Activated CD8-positive, alpha-beta T cell treated with anti-CD3 and anti-CD28 coated beads, Interleukin-2, amount 10 ng/mL, durations not matched to agents 7 days and 5 days (primary cell): ENCODE measurements around the gene VIPR2. TPM values are rescaled to one million over a fixed set of nuclear protein-coding genes. Genes with fewer than 3 reads are reported as not detected.

Experiments
- ATAC-seq: fragments of 150-1000 bp; cut with Tn5 transposase; one replicate; pipeline ENCODE4 v1.10.0; 2021; ENCODE audit warnings: moderate library complexity
- CTCF ChIA-PET: fragments of 350-600 bp; sonication (Branson Sonifier 250); formaldehyde crosslinking; loops from one replicate; lab custom pipeline; 2021; ENCODE audit warnings: antibody characterized with exemption; lab: Charles Lee
- POLR2A ChIA-PET: fragments of 350-600 bp; sonication (Branson Sonifier 250); formaldehyde crosslinking; loops from one replicate; lab custom pipeline; 2021; ENCODE audit warnings: antibody characterized with exemption; lab: Charles Lee
- DNase-seq: peaks from one replicate; pipeline ENCODE4 v3.0.0-alpha.2; 2020
- H3K27ac Mint-ChIP-seq: one replicate; pipeline ENCODE4 v1.8.0; 2021; ENCODE audit warnings: mild to moderate bottlenecking, mixed read lengths
- H3K27me3 Mint-ChIP-seq: one replicate; pipeline ENCODE4 v1.8.0; 2021; ENCODE audit warnings: low read depth, mixed read lengths
- H3K36me3 Mint-ChIP-seq: one replicate; pipeline ENCODE4 v1.8.0; 2021; ENCODE audit warnings: low read depth, mixed read lengths
- H3K4me1 Mint-ChIP-seq: one replicate; pipeline ENCODE4 v1.8.0; 2021; ENCODE audit warnings: low read depth, mixed read lengths
- H3K4me3 Mint-ChIP-seq: one replicate; pipeline ENCODE4 v1.8.0; 2021; ENCODE audit warnings: mild to moderate bottlenecking, mixed read lengths
- H3K9me3 Mint-ChIP-seq: one replicate; pipeline ENCODE4 v1.8.0; 2022; ENCODE audit warnings: mixed read lengths; ENCODE audit not compliant: insufficient read depth
- total RNA-seq, 2 experiments: library from RNA; stranded (reverse); gene quantifications; one replicate each; pipeline ENCODE4 v1.2.3, GENCODE V29; 2021

Gene VIPR2
- total RNA-seq, 2 experiments from 2014 or later = not detected

DNA sequence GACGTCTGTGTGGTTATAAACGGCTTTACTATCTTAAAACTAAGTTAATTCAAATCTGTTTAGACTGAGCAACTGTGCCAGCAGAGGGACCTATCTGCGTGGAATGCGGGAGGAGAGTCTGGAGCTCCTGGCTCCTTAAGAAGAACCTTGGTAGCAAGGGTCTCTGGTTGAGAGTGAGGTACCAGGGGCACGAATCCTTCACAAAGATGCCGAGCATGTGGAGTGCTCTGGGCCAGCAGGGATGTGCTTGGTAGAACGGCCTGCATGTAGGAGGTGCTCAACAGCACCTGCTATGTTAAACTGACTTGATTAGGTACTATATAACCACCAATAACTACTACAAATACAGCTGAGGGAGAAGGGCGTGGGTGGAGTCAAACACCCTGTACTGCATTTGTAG lies 102.6 kb downstream of the VIPR2 start:
- ATAC-seq (no peak), DNase-seq (no peak)
- peaks cover 2% of the 10 kb centered on the region for H3K27me3 Mint-ChIP-seq
- no peaks in the 10 kb centered on the region for H3K36me3 Mint-ChIP-seq
- no peaks in the 10 kb centered on the region for H3K4me1 Mint-ChIP-seq
- CTCF ChIA-PET = no interaction called here
- no peaks in the 10 kb centered on the region for H3K9me3 Mint-ChIP-seq
- POLR2A ChIA-PET = no interaction called here
- no peak overlapping the region for H3K4me3 Mint-ChIP-seq
- H3K27ac Mint-ChIP-seq = no peak overlapping the region

DNA sequence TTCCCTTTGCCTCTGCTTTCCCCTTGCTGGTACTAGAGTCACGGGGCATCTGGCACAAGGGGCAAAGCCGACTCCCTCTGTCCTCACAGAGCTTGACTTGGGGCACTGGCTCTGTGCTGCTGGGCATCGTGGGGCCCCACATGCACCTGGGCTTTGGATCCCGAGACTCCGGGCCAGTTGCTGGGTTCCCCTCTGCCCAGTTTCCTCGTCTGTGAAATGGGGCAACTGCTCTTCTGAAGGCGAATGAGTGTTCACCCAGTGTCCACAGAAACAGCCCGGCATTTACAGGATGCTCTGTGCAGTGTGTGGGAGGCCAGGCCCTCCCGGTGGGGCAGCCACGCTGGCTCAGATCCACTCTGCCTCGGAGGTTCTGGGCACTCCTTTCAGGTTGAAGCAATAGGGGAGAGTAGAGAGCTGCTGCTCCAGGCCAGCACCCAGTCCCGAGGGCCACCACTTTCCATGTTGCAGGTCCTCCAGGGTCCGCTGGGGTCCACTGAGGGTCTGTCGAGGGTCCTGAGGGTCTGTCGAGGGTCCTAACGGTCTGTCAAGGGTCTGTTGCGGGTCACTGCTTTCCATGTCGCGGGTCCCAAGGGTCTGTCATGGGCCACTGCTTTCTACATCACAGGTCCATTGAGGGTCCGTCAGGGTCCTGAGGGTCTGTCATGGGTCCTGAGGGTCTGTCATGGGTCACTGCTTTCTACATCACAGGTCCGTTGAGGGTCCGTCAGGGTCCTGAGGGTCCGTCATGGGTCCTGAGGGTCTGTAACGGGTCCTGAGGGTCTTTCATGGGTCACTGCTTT lies 103.6 kb downstream of the VIPR2 start:
- Mint-ChIP-seq H3K4me1 (no peaks in the 10 kb centered on the region), H3K4me3 (no peak overlapping the region), H3K27ac (no peak overlapping the region), H3K36me3 (no peaks in the 10 kb centered on the region), H3K27me3 (peaks cover 2% of the 10 kb centered on the region), H3K9me3 (no peaks in the 10 kb centered on the region)
- ChIA-PET POLR2A (no interaction called here), CTCF (no interaction called here)
- ATAC-seq = no peak
- DNase-seq = no peak

DNA sequence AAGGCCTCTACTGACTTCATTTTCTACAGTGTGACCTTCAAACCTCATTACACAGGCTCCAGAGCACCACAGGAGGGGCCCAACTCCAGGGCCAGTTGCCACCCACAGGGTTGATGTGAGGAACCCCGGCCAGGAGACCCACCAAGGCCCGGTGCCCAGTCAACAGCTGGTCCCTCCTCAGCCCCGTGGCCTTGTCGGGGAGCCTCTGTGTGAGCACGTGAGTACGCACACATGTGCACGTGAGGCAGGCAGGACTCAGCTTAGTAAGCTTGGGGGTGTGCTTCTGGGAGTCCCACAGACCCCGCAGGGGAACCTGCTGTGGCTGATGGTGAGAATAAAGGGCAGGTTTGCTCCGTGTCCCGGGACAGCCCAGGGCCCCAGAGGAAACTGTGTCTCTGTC lies 104.5 kb downstream of the VIPR2 start:
- DNase-seq (no peak), ATAC-seq (no peak)
- H3K9me3 Mint-ChIP-seq = no peaks in the 10 kb centered on the region
- ChIA-PET CTCF (no interaction called here), POLR2A (no interaction called here)
- peaks cover 2% of the 10 kb centered on the region for H3K27me3 Mint-ChIP-seq
- H3K36me3 Mint-ChIP-seq = no peaks in the 10 kb centered on the region
- H3K4me3 Mint-ChIP-seq = no peak overlapping the region
- no peaks in the 10 kb centered on the region for H3K4me1 Mint-ChIP-seq
- no peak overlapping the region for H3K27ac Mint-ChIP-seq

DNA sequence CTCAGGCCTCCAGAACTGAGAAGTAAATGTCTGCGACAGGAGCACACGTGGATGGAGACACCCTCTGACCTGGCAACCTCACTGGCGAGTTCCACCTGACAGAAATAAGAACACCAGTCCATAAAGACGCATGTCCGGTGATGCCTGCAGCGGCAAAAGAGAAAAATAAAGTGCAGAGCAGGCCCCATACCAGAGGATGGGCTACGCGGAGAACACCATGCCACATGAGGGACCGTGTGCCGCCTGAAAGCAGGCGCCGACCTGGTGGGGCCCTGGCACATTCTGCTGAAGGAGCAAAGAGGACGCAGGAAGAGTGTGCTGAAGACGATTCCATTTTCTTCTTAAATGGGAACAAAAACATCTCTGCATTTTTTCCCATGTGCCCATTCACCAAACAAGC lies 105.0 kb downstream of the VIPR2 start:
- ChIA-PET CTCF (no interaction called here), POLR2A (no interaction called here)
- H3K36me3 Mint-ChIP-seq = no peaks in the 10 kb centered on the region
- peaks cover 2% of the 10 kb centered on the region for H3K27me3 Mint-ChIP-seq
- ATAC-seq = no peak
- no peak overlapping the region for H3K4me3 Mint-ChIP-seq
- H3K27ac Mint-ChIP-seq = no peak overlapping the region
- no peaks in the 10 kb centered on the region for H3K4me1 Mint-ChIP-seq
- no peaks in the 10 kb centered on the region for H3K9me3 Mint-ChIP-seq
- no peak for DNase-seq

DNA sequence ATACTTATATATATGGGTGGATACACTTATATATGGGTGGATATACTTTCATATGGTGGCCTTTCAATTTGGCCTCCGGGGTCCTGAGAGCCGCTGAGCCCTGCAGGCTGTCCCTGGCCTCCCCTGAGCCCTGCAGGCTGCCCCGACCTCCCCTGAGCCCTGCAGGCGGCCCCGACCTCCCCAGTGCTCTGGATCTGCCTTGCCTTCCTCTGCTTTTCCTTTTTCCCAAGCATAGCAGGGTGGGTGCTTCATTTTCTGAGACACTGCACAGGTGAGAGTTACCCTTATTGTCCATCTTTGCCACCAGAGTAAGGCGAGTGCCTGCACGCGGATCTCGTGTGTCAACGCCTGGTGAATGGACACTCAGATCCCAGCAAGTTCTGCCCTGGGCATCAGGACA lies 106.6 kb downstream of the VIPR2 start:
- no peak overlapping the region for H3K27ac Mint-ChIP-seq
- ATAC-seq (no peak), DNase-seq (no peak)
- POLR2A ChIA-PET = no interaction called here
- no peaks in the 10 kb centered on the region for H3K9me3 Mint-ChIP-seq
- CTCF ChIA-PET = no interaction called here
- no peak overlapping the region for H3K4me3 Mint-ChIP-seq
- no peaks in the 10 kb centered on the region for H3K36me3 Mint-ChIP-seq
- H3K27me3 Mint-ChIP-seq = no peaks in the 10 kb centered on the region
- no peaks in the 10 kb centered on the region for H3K4me1 Mint-ChIP-seq

DNA sequence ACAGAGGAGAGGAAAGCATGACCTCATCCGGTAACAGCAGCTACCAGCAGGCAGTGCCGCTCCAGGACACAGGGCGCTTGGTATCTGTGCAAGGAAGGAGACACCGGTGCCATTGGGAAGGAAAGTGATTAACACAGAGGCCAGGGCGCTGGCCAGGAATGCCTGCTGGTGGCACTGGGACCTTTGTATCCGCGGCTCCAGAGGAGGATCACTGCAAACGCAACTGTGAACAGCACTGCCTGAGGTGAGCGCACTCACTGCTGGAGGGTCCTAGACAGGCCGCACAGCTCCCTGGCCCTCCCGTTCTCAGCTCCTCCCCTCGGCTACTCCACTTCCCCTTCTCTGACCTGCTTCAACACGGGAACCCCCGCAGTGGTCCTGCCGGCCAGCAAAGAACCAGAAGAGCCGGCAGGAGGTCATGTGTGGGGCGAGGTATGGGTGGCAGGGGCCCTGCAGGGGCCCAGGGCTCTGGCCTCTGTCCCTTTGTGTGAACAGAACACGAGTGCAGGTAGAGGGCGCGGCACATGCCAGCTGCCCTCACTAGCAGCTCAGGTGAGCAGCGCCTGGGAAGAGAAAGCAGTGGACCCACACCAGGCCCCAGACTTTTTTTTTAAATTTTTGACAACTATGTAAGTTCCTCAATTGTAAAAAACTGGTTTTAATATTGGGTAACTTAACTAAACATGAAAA lies 107.6 kb downstream of the VIPR2 start:
- H3K27ac Mint-ChIP-seq = no peak overlapping the region
- no peaks in the 10 kb centered on the region for H3K27me3 Mint-ChIP-seq
- no peaks in the 10 kb centered on the region for H3K4me1 Mint-ChIP-seq
- ChIA-PET CTCF (no interaction called here), POLR2A (no interaction called here)
- ATAC-seq (no peak), DNase-seq (no peak)
- H3K36me3 Mint-ChIP-seq = no peaks in the 10 kb centered on the region
- no peaks in the 10 kb centered on the region for H3K9me3 Mint-ChIP-seq
- no peak overlapping the region for H3K4me3 Mint-ChIP-seq

DNA sequence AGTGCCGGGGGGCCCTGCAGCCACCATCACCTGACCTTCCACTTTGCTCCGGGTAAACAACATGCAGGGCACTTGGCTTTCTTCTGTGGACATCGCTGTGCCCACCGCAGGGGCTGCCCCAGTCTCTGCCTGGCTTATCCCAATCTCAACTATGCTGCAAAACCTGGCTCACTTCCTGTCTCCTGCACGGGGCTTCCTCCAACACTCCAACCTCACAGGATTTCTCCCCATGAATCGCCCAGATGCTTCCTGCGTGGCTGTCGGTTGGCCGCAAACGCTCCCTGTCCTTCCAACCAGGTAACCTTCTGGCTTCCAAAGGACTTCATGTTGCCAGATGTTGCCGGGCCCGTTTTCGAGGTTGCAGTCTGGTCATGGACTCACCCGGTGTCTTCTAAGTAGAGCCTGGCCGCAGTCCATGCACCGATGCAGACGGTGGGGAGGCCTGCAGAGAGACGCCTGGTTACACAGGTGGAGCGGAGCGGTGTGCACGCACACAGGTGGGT lies 109.0 kb downstream of the VIPR2 start:
- CTCF ChIA-PET = no interaction called here
- peaks cover 4% of the 10 kb centered on the region for H3K27me3 Mint-ChIP-seq
- H3K9me3 Mint-ChIP-seq = no peaks in the 10 kb centered on the region
- H3K36me3 Mint-ChIP-seq = no peaks in the 10 kb centered on the region
- H3K4me1 Mint-ChIP-seq = no peaks in the 10 kb centered on the region
- no peak for ATAC-seq
- H3K27ac Mint-ChIP-seq = no peak overlapping the region
- no peak for DNase-seq
- no peak overlapping the region for H3K4me3 Mint-ChIP-seq
- POLR2A ChIA-PET = no interaction called here

DNA sequence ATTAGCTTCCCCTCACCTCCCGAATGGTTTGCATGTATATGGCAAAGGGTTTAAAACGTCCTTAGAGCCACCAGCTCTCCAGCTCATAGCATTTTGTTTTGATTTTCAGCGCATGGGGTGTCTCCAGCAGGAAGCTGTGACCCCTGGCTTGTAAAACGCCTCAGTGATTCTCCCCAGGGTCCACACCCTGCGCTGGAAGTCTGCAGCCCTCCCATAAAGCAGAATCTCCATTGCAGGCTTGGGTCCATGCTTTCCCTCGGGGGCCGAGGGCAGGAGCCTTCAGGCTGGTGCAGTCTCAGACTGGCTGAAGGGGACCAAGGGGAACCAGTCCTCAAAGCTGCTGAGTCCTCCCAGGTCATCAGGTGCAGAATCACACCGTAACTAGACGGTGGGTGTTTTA lies 109.7 kb downstream of the VIPR2 start:
- no peak overlapping the region for H3K27ac Mint-ChIP-seq
- no peak overlapping the region for H3K4me3 Mint-ChIP-seq
- CTCF ChIA-PET = no interaction called here

DNA sequence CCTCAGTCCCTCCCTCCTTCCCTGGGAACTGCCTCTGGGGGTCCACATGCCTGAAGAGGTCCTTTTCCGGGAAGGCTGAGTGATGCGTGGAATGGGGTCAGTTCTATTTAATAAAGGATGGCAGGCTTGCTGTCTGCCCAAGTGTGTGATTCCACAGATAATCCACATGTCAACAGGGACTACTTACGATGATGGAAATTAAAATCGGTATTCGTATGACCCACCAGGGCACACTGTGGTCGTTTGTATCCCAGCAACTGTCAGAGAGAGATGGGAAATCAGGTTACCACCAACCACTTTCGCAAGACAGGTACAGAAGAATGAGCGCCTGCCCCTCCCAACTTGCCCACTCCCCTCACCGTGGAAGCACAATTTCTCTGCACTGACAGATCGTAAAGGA lies 110.3 kb downstream of the VIPR2 start:
- Mint-ChIP-seq H3K27ac (no peak overlapping the region), H3K9me3 (no peaks in the 10 kb centered on the region), H3K36me3 (no peaks in the 10 kb centered on the region), H3K4me3 (no peak overlapping the region), H3K27me3 (peaks cover 4% of the 10 kb centered on the region), H3K4me1 (no peaks in the 10 kb centered on the region)
- DNase-seq (no peak), ATAC-seq (no peak)
- POLR2A ChIA-PET = no interaction called here
- CTCF ChIA-PET = no interaction called here

More for the DNA sequence above, 109.7 kb downstream of the VIPR2 start:
- no peak for DNase-seq
- no peak for ATAC-seq
- peaks cover 4% of the 10 kb centered on the region for H3K27me3 Mint-ChIP-seq
- H3K4me1 Mint-ChIP-seq = no peaks in the 10 kb centered on the region
- H3K9me3 Mint-ChIP-seq = no peaks in the 10 kb centered on the region
- no peaks in the 10 kb centered on the region for H3K36me3 Mint-ChIP-seq
- POLR2A ChIA-PET = no interaction called here

DNA sequence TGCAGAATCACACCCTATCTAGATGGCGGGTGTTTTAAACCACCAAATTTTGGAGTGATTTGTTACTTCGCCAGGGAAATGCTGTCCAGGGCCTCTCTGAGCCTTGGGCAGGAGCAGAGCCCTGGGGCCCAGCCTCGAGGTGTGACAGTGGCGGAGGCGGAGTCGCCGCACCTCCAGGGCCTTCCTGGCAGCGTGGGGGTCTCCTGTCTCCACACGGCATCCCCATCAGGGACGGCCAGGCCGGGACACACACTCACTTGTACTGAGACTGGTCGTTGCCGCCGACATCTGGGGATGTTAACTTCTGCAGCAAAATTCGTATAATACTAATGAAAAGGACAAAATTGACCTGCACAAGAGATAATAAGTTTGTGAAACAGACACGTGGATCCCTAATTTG lies 110.7 kb downstream of the VIPR2 start:
- Mint-ChIP-seq H3K27ac (no peak overlapping the region), H3K36me3 (no peaks in the 10 kb centered on the region), H3K4me3 (no peak overlapping the region), H3K4me1 (no peaks in the 10 kb centered on the region), H3K27me3 (peaks cover 4% of the 10 kb centered on the region), H3K9me3 (no peaks in the 10 kb centered on the region)
- ChIA-PET POLR2A (no interaction called here), CTCF (no interaction called here)
- no peak for ATAC-seq
- no peak for DNase-seq

DNA sequence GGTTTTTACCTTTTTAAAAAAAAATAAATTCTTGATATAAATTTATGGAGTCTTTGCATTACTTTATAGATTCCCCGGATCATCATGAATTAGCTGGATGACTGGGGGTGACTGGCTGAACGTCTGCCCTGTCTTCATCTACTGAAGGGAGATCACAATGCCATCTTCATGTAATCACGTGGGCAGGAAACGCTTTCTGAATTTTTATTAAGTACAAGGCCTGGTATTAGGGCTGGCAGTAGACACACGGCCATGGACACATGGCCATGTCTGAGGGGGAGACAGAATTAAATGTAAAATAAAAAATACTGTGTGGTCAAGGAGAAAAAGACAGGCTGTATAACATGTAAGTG lies 111.2 kb downstream of the VIPR2 start:
- POLR2A ChIA-PET = no interaction called here
- H3K9me3 Mint-ChIP-seq = no peaks in the 10 kb centered on the region
- no peaks in the 10 kb centered on the region for H3K36me3 Mint-ChIP-seq
- ATAC-seq (no peak), DNase-seq (no peak)
- H3K27ac Mint-ChIP-seq = no peak overlapping the region
- H3K27me3 Mint-ChIP-seq = peaks cover 4% of the 10 kb centered on the region
- no peaks in the 10 kb centered on the region for H3K4me1 Mint-ChIP-seq
- no peak overlapping the region for H3K4me3 Mint-ChIP-seq
- CTCF ChIA-PET = no interaction called here

DNA sequence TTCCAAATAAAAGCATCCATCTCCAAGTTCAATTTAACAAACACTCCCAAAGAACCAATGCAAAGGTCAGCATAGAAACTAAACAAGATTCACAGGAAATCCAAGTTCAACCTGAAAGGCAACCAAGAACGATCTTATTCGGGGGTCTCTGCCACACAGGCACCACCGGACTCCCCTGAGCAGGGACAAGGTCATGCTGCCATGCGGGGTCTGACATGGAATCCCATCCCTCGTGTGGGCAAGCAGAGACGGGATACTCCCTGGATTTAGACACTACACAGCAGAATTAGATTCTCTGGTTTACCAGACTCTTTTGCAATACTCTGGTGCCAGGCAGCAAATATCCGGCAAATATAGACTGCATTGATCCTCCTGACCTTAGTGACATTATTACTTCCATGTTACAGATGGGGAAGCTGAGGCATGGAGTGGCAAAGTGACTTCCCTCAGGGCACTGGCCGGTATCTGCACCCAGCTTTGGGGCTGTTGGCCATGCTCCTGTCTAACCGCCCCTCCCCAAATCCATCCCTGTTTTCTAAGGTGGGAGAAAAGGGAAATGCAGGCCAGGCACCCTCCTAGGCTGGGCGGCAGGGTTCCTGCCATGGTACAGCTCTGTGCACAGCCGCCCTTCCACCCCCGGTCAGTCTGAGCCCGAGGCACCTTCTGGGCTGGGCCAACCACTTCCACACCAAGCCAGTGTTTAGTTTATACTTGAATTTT lies 111.8 kb downstream of the VIPR2 start:
- no peaks in the 10 kb centered on the region for H3K36me3 Mint-ChIP-seq
- ChIA-PET POLR2A (no interaction called here), CTCF (no interaction called here)
- H3K27ac Mint-ChIP-seq = no peak overlapping the region
- peaks cover 4% of the 10 kb centered on the region for H3K27me3 Mint-ChIP-seq
- ATAC-seq (no peak), DNase-seq (no peak)
- H3K4me1 Mint-ChIP-seq = no peaks in the 10 kb centered on the region
- no peak overlapping the region for H3K4me3 Mint-ChIP-seq
- H3K9me3 Mint-ChIP-seq = no peaks in the 10 kb centered on the region
